ENCODE data around the gene MED12L.

MED12L gene

GRCh38 chr3:151192545-151192944 lies 107.1 kb downstream of the MED12L start:
- H3K9me3 ChIP-seq (ENCODE audit: severe bottlenecking) = no peaks in the 10 kb centered on the region
- no peak for DNase-seq
- no peaks in the 10 kb centered on the region for H3K36me3 ChIP-seq
- H3K27ac ChIP-seq = no peak overlapping the region
- H3K27me3 ChIP-seq (ENCODE audit: insufficient read depth, low read depth, severe bottlenecking) = no peaks in the 10 kb centered on the region
- no peak for TF ChIP-seq CTCF (IDR thresholded peaks at IDR 0.05; ENCODE audit: low read depth, low read length)
- H3K4me3 ChIP-seq (ENCODE audit: low read depth, low read length) = no peak overlapping the region

- H3K4me3 ChIP-seq (ENCODE audit: low read depth, low read length) = no peak overlapping the region
- no peak for DNase-seq
- H3K27ac ChIP-seq = no peak overlapping the region
- TF ChIP-seq CTCF (IDR thresholded peaks at IDR 0.05; ENCODE audit: low read depth, low read length) = no peak
- H3K27me3 ChIP-seq (ENCODE audit: insufficient read depth, low read depth, severe bottlenecking) = no peaks in the 10 kb centered on the region
- no peaks in the 10 kb centered on the region for H3K36me3 ChIP-seq
- H3K9me3 ChIP-seq (ENCODE audit: severe bottlenecking) = no peaks in the 10 kb centered on the region
Measured at GRCh38 chr3:151195826-151196225, 110.4 kb downstream of the MED12L start.

GRCh38 chr3:151196434-151196833 lies 111.0 kb downstream of the MED12L start:
- no peak for DNase-seq
- H3K27ac ChIP-seq = no peak overlapping the region
- TF ChIP-seq CTCF (IDR thresholded peaks at IDR 0.05; ENCODE audit: low read depth, low read length) = no peak
- H3K36me3 ChIP-seq = no peaks in the 10 kb centered on the region
- no peaks in the 10 kb centered on the region for H3K27me3 ChIP-seq (ENCODE audit: insufficient read depth, low read depth, severe bottlenecking)
- no peak overlapping the region for H3K4me3 ChIP-seq (ENCODE audit: low read depth, low read length)
- H3K9me3 ChIP-seq (ENCODE audit: severe bottlenecking) = no peaks in the 10 kb centered on the region

- H3K27ac ChIP-seq = no peak overlapping the region
- TF ChIP-seq CTCF (IDR thresholded peaks at IDR 0.05; ENCODE audit: low read depth, low read length) = no peak
- H3K27me3 ChIP-seq (ENCODE audit: insufficient read depth, low read depth, severe bottlenecking) = no peaks in the 10 kb centered on the region
- no peak overlapping the region for H3K4me3 ChIP-seq (ENCODE audit: low read depth, low read length)
- no peaks in the 10 kb centered on the region for H3K9me3 ChIP-seq (ENCODE audit: severe bottlenecking)
- no peak for DNase-seq
- H3K36me3 ChIP-seq = no peaks in the 10 kb centered on the region
Measured at GRCh38 chr3:151197228-151197627, 111.8 kb downstream of the MED12L start.

GRCh38 chr3:151197981-151198767 lies 112.7 kb downstream of the MED12L start:
- Histone ChIP-seq H3K9me3 (ENCODE audit: severe bottlenecking) (no peaks in the 10 kb centered on the region), H3K27ac (no peak overlapping the region), H3K36me3 (no peaks in the 10 kb centered on the region), H3K27me3 (ENCODE audit: insufficient read depth, low read depth, severe bottlenecking) (no peaks in the 10 kb centered on the region), H3K4me3 (ENCODE audit: low read depth, low read length) (no peak overlapping the region)
- TF ChIP-seq CTCF (IDR thresholded peaks at IDR 0.05; ENCODE audit: low read depth, low read length) = no peak
- no peak for DNase-seq

GRCh38 chr3:151198849-151199248 lies 113.4 kb downstream of the MED12L start:
- no peak for DNase-seq
- Histone ChIP-seq H3K27ac (no peak overlapping the region), H3K27me3 (ENCODE audit: insufficient read depth, low read depth, severe bottlenecking) (no peaks in the 10 kb centered on the region), H3K36me3 (no peaks in the 10 kb centered on the region), H3K9me3 (ENCODE audit: severe bottlenecking) (no peaks in the 10 kb centered on the region), H3K4me3 (ENCODE audit: low read depth, low read length) (no peak overlapping the region)
- TF ChIP-seq CTCF (IDR thresholded peaks at IDR 0.05; ENCODE audit: low read depth, low read length) = no peak

Data from WERI-Rb-1 (cell line).